Activated effector memory CD4-positive, alpha-beta T cell treated with anti-CD3 and anti-CD28 coated beads, Interleukin-2, amount 50 U/mL, for 16 hours (primary cell): Measurements from ENCODE around the gene C1orf35.

Source experiments
- DNase-seq: peaks from one replicate; pipeline ENCODE4 v3.0.0-alpha.2; 2020

The C1orf35 gene

DNA sequence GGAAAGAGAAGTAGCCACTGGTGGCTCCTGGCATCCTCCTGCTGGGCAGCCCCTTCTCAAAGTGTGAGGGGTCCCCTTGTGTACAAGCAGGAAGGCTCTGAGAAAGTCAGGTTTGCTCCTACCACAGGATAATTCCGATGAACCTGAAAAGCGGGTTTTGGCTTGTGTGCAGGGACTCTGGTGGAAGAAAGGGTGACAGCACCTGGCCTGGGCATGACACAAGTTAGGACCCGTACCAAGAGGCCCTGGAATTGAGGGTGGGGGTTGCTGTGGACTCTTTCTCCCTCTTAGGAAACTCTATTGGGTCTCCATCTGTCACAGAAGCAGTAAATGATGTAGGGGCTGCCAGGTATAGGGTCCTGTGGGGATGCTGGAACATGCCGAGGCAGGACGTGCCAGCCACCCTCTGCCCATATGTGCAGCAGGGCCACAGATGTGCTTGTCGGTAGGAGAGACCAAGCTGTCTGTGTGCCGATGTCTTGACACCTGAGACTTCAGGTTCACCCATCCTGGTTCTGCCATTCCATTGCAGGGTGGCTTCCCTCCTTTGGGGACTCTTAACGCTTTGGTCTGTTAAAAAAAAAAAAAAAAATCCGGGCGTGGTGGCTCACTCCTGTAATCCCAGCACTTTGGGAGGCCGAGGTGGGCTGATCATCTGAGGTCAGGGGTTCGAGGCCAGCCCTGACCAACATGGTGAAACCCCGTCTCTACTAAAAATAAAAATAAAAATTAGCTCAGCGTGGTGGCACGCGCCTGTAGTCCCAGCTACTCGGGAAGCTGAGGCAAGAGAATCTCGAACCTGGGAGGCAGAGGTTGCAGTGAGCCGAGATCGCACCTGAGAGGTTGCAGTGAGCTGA lies 9.8 kb downstream of the C1orf35 start:
- DNase-seq, result peak; percentile 58

DNA sequence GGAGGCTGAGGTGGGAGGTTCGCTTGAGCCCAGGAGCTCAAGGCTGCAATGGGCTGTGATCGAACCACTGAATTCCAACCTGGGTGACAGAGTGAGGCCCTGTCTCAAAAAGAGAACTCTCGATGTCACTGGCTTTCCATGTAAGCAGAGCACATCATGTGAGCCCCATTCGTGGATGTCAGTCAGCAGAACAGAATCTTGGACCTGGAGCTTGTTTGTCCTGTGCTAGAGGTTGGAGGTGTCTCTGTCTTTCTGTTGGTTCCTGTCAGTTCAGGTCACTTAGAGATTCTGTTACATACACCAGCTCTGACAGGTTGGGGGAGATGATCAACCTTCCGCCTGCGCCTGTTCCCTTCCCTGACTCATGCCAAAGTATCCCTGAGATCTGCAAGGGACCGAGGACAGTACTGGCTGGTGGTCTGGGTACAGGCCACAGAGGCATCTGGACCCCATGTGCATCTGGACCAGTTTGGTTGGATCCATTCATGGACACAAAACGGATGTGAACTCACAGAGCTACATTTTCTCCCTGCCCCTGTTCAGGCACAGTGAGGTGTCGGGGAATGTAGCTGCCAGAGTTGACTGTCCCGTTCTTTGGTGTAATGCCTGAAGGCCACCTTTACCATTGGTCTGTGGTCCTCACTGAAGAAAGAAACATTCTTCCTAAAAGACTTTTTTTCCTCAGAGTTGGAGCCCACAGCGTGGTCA lies 10.6 kb downstream of the C1orf35 start:
- peak; percentile 57 for DNase-seq

DNA sequence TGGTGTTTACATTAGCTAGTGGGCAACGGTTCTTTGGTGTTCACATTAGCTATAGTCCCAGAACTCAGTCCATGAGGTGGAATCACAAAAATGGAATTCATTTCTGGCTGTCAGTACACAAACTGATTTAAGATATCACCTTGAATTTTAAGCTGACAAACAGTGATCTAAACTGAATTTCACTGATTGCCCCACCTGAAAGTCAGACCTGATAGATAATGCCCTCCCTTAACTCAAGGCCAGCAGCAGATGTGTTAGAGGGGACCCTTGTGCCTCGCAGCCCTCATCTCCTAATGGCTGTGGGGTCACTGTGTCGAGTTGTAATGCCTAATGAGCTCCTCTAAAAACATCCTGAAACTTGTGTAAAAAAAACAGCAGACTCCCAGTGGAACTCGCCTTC lies 12.0 kb downstream of the C1orf35 start:
- no peak for DNase-seq

DNA sequence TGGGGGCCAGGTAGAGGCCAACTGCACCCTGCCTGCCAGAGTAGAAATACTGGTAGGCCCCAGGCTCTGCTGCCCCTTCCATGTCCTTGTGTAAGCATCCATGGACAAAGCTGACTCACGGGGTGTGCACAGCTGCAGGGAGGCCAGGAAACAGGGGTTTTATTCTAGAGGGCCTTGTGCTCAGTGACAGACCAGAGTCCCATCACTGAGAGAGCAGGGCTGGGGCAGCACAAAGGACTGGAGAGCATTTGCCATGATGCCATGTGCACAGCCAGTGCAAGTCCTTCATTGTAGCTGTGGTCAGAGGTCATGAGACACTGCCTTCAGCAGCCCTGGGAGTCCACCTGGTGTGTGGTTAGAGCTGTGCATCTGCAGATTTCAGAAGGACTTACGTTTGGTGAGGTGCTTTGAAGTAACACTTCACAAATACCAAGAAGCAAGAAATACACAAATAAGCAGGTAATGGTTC lies 12.5 kb downstream of the C1orf35 start:
- DNase-seq, result peak; percentile 64

DNA sequence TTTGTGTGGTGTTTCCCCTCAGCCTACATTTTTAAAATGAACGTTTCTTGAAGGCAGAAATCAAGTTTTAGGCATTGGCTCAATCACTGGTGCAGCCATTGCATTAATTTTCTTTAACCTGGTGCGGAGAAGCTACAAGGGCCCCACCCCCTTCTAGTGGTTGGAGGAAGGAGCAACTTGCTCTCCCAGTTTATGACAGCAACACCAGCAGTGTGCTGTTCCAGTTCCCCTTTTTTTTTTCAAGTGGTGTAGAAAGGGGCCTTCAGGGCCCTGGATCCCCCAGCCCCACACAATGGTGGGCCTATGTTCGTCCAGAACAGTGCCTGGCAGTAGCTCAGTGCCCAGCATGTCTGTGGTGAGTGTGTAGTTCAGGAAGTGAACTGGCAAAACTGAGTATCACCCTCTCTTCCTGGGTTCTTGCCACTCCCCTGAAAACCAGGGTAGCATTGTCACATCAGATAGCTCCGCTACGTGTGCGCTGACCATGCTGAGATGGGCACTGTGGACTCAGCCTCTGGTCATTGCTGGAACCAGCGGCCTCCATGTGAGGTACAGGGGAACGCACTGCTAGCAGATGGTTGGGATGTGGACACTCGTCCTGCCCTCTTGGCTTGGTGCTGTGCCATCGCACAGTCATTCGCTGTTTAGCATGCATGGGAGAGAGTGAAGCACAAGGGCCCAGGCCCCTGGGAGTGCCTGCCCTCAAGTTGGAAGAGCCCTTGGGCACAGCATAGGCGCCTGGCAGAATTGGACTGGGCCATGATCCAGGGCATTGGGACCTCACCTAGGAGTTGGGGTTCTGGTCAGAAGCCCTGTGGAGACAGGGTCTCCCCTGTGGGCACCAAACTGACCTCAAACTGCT lies 13.4 kb downstream of the C1orf35 start:
- peak; percentile 61 for DNase-seq

DNA sequence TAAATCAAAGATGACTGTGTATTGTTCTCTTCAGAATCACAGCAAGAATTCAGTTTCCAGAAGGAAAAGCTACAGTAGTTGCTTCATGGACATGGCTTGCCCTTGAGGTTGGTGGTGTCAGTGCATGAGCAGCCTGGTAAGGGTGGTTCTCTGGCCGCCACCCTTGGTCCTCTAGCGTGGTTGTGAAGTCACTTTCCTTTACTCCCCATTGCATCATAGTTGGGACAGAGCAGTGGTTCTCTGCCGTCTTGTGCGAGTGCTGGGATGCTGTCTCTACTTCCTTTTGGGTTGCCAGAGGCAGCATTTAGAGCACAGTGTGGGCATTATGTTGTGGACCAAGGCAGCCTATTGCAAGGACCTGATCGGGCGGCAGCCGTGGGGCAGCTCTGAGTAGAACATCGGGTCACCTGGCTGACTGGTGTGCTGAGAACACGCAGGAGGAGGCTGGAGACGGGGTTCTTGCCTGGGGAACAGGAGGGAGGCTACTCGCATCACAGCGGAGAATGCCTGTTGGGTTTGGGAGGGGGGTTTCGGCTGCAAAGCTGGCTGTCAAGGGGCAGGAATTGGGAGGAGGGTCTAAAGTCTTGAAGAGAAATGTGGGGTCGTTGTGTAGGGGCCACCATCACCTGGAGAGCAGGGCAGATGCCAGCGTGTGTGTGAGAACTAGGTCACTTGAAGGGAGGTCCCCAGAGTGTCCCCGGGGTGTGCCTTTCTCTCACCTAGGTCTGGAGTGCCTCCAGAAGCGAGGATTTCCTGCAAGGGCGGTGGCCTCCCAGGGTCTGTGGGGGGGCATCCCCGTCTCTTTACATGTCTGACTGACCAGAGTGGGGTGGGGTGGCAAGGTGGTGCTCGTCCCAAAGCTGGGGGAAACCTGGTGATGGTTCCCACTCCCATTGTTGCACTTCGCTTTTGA lies 14.3 kb downstream of the C1orf35 start:
- peak; percentile 64 for DNase-seq

DNA sequence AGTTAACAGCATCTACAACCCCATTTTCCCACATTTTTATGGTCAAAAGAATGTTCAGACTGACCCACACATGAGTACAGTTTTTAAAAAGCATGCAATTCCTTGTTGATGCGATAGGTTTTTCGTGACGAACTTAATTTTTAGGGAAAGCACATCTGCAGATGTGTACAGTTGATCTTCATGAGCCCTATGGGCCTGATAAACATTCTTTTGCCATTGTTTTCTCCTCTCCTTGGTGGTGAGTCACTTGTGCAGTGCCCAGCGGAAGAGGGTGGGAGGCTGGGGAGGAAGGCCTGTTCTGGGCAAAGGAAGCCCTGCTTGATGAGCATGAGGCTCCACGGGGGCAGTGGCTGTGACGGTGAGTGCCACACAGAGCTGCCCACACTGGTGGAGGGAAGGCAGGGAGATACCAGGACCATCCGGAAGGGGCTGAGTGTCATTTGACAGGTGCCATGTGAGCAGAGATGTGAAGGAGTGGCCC lies 15.3 kb downstream of the C1orf35 start:
- DNase-seq, result peak; percentile 76

DNA sequence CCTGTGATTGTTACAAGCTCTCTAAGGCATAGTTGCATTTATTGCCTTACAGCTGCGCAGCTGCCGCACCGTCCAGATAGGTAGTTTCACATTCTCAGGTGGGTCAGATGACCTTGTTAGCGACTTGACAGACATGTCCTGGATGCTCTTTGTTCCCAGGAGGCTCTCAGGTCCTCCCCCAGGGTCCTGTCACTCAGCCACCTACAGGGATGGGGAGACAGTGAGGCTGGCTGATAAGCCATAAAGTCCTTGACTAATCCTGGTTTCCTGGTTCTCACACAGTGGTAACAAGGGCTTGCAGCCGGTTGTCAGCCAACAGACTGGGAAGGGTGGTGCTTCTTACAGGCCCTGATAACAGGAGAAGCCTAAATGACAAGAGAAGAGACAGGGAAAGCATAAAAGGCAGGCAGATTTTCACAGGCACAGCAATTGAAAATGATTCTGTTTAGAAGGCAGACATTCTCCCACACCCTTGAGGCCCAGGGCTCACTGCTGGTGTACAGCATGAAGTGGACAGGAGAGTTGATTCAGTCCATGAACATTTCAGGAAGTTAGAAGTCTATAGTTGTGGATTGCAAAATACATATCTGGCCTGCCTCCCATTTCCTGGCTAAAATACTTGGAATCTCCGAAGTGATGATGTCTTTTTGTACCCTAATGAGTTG lies 17.7 kb downstream of the C1orf35 start:
- no peak for DNase-seq

DNA sequence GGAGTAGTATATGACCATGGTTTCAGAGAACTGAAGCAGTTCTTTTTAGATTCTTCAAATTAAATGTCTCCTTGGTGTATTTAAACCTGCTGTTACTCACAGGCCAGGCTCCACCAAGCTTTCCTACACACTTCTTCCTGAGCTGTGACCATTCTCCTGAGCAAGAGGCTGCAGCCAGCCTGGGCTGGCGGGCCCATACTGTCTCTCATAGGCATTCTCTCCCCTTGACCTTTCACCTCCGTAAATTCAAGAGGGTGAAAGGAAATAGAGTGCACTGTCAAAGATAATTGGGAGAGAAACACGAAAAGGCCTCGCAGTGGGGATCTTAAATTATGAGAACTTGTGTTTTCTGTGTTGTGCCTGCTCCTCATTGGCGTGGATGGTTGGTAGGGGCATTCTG lies 18.3 kb downstream of the C1orf35 start:
- no peak for DNase-seq

DNA sequence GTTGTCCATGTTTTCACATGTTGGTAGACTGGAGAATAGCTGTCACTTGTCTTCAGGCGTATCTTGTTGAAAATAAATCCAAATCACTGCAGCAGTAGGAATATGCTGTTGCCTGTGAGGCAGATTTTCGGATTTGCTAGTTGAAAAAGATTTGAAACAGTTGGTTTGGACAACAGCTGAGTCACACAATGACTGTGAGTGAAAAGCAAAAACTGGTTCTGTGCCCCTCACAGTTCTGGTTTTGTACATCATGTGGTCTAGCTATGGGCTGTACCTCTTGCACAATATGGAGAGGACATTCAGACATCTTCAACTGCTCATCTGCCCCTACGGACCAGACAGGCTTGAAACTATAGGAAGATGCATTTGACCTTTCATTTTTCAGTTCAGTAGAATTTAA lies 18.8 kb downstream of the C1orf35 start:
- DNase-seq, result no peak

DNA sequence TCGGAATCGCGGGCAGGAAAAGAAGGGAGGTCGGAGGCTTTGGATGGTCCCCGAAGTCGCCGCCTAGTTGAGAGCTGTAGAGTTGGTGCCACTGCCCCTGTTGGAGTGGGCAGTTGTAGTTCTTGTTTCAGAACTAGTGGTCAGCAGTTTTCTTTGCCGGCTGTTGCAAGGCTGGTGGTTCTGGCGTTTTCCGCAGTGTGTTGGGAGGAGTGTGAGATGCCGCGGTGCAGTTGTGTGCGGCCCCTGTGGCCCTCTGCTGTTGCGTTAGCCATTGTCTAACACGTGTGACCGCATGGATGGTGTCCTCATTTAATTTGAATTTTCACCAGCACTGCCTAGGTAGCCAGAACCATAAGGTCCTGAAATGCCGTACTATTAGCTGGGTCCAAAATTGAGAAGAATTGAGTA lies 19.2 kb downstream of the C1orf35 start:
- no peak for DNase-seq

DNA sequence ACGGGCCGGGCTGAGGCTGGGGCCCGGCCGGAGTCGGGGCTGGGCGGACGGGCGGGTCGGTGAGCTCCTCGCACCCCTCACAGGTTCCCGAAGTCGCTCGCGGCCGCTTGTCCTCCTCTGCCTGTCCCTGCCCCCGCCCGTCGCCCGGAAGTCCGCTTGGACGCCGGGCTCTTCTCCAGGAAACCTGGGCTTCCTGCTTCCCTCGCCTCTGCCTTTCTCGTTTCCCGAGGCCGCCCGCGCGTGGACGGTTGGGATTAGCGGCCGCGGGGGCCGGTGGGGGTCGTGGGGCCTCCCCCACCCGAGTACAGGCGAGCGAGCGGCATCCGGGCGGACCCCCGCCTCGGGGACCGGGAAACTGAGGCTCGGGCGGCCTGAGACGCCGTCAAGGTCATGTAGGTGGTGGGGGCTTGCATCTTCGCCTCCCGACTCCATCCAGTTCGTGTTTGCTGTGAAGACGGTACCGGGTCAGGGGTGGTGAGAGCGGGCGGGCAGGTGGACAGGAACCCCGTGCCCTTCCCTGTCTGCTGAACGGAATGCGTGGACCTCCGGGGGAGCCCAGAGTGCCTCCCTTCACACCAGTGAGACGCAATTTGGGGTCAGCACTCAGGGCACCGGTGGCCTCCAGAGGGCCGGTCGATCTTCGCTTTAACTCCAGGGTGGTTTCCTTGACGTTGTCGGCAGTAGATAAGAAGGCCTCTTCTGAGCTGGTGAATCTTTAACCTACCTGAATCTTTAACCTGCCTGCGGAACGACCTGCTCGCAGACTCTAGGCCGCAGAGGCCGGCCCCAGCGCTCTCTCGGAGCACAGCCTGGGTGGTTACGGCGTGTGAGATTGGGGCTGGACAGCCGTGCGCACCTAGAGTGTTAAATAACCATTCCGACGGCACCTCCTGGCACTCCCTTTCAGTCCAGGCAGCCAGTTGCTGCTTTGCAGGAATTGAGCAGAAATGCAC lies 19.9 kb downstream of the C1orf35 start:
- peak; percentile 83 for DNase-seq

DNA sequence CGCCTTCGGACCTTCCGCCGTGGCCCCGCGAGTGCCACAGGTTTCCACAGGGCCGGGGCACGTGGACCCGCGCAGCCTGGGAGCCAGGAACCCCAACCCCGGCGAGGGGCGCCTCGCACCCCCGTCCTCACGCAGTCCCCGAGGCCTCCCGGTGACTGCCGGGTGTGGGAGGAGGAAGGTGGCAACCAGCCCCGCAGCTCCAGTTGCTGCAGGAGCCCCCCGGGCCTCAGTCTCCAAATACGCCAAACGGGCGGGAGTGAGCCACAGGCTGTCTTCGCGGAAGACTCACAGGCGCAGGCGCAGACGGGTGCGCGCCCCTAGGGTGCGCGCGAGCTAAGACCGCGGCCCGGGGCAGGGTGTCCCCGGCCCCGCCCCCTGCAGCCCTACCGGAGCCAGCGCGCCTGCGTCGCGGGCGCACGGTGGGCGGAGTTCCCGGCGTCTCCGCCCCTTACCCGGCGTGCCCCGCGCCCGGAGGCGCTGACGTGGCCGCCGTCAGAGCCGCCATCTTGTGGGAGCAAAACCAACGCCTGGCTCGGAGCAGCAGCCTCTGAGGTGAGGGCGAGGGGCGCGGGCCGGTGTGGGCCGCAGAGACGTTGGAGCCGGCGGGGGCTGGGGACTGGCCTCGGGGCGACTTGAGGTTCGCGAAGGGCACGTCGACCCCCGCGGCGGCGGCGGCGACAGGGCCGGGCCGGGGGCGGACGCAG lies 20.8 kb downstream of the C1orf35 start, which contains the start of gene ARF1:
Gene ARF1 (plus strand): TSS at position 495 of the 704 bp plus-strand sequence. CDS start 14,407 bp downstream, outside the sequence.
- peak; percentile 98 for DNase-seq

DNA sequence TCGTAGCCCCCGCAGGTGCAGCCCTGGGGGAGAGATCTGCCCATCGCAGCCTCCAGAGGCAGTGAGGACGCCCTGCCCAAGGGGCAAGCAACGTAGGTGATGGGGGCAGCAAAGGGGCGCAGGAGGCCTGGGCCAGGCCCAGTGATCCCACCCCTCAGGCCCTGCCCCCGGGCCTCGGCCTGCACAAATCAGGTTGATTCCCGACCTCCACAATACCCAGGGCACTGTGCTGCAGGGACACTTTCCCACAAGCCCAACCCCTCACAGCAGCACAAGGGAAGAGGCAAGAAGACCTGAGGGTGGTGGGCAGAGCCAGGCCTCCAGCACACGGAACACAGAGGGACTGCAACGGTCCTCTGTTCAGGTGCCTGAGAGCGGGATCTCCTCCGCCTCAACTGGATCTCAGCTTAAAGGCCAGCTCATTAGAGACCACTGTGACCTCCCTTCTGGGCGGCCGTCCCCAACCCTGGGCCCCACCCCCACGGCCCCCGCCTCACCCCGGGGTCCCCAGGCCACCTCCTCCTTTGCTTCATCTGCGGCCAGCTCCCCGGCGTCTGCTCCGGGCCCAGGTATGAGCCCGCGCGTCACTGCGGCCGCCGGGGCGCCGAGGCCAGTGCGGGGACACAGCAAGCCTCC lies 21.4 kb downstream of the C1orf35 start:
- peak; percentile 72 for DNase-seq

DNA sequence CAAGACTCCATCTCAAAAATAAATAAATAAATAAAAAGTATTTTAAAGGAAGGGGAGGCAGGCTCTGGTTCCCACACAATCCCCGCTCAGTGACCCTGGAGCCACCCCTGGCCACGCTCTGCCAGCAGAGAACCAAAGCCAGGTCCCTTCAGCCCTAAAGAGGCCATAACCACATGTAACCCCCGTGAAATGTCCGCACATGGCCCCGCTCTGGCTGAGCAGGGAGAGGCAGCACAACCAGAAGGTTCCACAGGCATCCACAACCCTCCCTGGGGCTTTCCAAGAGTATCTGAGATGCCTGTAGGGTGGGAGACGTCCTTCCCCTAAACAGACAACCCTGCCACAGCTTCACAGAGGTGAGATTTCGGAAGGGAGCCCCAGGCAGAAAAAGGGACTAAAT lies 22.0 kb downstream of the C1orf35 start:
- DNase-seq, result no peak

DNA sequence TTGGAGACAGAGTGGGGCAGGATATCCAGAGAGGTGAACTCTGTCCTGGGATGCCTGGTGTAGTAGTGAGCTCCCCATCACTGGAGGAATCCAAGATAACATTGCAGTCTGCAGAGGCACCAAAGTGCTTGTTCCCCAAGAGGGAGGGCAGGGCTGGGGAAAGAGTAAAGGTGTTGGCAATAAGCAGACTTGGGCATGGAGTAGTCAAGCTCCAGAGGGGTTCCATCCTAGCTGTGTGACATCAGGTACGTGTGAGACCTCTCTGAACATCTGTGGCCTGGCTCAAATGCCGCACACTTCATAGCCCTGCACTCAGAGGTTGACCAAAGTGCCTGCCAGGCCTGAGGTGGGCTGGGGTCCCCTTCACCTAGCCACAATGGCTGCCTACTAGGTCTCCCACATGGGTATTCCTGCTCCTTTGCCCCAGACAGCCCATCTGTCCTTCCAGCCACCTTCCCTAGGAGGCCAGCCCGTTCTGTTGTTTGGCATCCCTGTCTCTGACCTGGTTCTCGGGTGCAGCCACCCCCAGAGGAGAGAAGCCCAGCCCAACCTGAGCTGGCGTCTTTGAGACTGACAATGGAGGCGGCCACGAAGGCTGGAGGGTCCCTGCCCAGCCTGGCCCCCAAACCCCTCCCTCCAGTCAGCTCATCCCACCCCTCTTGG lies 23.4 kb downstream of the C1orf35 start:
- DNase-seq, result peak; percentile 48

DNA sequence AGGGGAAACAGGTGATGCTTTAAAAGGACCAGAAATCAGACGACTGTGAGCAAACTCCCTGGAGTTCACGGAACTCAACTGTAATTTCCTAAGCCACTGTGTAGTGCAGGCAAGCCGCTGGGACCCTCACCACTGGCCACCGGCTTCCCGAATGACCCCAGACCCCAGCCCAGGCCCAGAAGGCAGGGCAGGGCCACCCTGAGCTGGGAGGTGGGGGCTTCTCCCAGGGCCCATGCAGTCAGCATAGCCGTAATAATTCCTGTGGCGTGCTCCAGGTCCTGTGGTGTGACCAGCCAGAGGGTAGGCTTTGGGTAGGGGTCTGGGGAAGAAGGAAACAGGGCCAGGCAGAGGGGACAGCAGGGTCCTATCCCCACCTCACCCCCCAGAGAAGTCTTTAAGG lies 24.1 kb downstream of the C1orf35 start:
- peak; percentile 54 for DNase-seq
